Breast epithelium (tissue), 4 donors: Measurements from ENCODE around the gene MIB2. TPM values are rescaled to one million over a fixed set of nuclear protein-coding genes. Genes with fewer than 3 reads are reported as not detected.

Experiments used
- DNase-seq, 2 donors: peaks; one replicate each; pipeline ENCODE4 v3.0.0-alpha.2; 2019; ENCODE audit warnings: low spot score in 2 of 2
- H3K27ac ChIP-seq, 2 donors: fragments of 200-600 bp; sonication (generic) in 1 of 2; one replicate each; pipeline ENCODE4 v1.5.1; 2016 to 2019; ENCODE audit warnings: mild to moderate bottlenecking in 1 of 2
- H3K27me3 ChIP-seq, 2 donors: fragments of 200-600 bp; sonication (generic) in 1 of 2; one replicate each; pipeline versions ENCODE4 v1.5.1 to v1.6.0; 2017 to 2019; ENCODE audit warnings: control low read depth in 1 of 2, mild to moderate bottlenecking in 1 of 2
- H3K36me3 ChIP-seq: fragments of 200-600 bp; one replicate; pipeline ENCODE4 v1.5.1; 2019
- H3K4me1 ChIP-seq, 2 donors: fragments of 200-600 bp; sonication (generic); one replicate each; pipeline ENCODE4 v1.5.1; 2016 to 2019; ENCODE audit warnings: control low read depth in 1 of 2
- H3K4me3 ChIP-seq, 3 donors: fragments of 200-600 bp; sonication (generic); 1 replicate in 2 of 3; 2 replicates in 1 of 3; pipeline ENCODE4 v1.5.1; 2016 to 2019; ENCODE audit warnings: mild to moderate bottlenecking in 3 of 3, moderate library complexity in 2 of 3
- H3K9me3 ChIP-seq, 2 donors: fragments of 200-600 bp; sonication (generic) in 1 of 2; one replicate each; pipeline ENCODE4 v1.5.1; 2016 to 2019; ENCODE audit warnings: control low read depth in 1 of 2
- POLR2A ChIP-seq: fragments of 450-650 bp; IDR thresholded peaks from one replicate; pipeline ENCODE4 v1.6.1; 2016; ENCODE audit warnings: antibody characterized with exemption, mild to moderate bottlenecking, moderate library complexity
- POLR2AphosphoS5 ChIP-seq, 3 donors: sonication (generic); formaldehyde crosslinking; IDR thresholded peaks; one replicate each; pipeline ENCODE4 v1.6.1; 2017; ENCODE audit warnings: antibody characterized with exemption in 3 of 3
- intact Hi-C: fragments of 100-400 bp; cut with DNase I; formaldehyde crosslinking; loops from one replicate; pipeline ENCODE4 v1.15.1; 2023; ENCODE audit warnings: low total_unique reads
- total RNA-seq, 3 donors: library from RNA; depleted of rRNA; stranded (reverse); fragments of >200 nt; gene quantifications; one replicate each; pipeline ENCODE4 v1.1.0, GENCODE V29; 2016
- TF ChIP-seq, protein P1 (sequence below), 3 donors: fragments of 450-650 bp; IDR thresholded peaks; one replicate each; pipeline ENCODE4 v1.5.1; 2016 to 2017; ENCODE audit warnings: antibody characterized with exemption in 3 of 3, mild to moderate bottlenecking in 3 of 3, moderate library complexity in 3 of 3

Gene MIB2
- total RNA-seq, 3 donors from 2014 or later = 32.0 to 69.5 (median 48.9) TPM

DNA sequence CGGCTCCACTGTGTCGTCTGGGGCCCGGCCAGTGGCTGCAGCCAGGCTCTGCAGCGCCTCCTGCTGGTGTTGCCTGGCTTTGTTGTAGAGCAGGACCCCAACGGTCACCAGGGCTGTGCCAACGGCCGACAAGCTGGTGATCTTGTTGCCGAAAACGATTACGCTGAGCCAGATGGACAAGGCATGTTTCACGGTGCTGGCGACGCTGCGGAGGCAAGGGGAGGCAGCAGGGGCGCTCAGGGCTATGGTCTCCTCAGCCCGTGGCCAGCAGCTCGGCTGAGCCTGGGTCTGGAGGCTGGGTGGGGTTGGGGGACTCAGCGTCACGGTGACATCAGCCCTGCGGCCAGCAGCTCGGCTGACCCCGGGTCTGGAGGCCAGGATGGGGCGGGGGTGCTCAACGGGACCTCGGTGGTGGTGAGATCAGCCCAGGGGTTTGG lies 50.5 kb downstream of the MIB2 start:
- peak overlapping the region in 1 of 2 donors; percentile 15 for H3K27ac ChIP-seq
- no peaks in the 10 kb centered on the region for H3K27me3 ChIP-seq
- no peak overlapping the region for H3K4me3 ChIP-seq
- DNase-seq = no peak
- no peaks in the 10 kb centered on the region for H3K4me1 ChIP-seq
- peaks cover 10% of the 10 kb centered on the region for H3K36me3 ChIP-seq
- TF ChIP-seq POLR2A = no peak
- TF ChIP-seq POLR2AphosphoS5 (IDR thresholded peaks at IDR 0.05) = no peak
- TF ChIP-seq, protein P1, sequence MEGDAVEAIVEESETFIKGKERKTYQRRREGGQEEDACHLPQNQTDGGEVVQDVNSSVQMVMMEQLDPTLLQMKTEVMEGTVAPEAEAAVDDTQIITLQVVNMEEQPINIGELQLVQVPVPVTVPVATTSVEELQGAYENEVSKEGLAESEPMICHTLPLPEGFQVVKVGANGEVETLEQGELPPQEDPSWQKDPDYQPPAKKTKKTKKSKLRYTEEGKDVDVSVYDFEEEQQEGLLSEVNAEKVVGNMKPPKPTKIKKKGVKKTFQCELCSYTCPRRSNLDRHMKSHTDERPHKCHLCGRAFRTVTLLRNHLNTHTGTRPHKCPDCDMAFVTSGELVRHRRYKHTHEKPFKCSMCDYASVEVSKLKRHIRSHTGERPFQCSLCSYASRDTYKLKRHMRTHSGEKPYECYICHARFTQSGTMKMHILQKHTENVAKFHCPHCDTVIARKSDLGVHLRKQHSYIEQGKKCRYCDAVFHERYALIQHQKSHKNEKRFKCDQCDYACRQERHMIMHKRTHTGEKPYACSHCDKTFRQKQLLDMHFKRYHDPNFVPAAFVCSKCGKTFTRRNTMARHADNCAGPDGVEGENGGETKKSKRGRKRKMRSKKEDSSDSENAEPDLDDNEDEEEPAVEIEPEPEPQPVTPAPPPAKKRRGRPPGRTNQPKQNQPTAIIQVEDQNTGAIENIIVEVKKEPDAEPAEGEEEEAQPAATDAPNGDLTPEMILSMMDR (IDR thresholded peaks at IDR 0.05) = no peak
- intact Hi-C loops = no loop called here
- H3K9me3 ChIP-seq = no peaks in the 10 kb centered on the region

DNA sequence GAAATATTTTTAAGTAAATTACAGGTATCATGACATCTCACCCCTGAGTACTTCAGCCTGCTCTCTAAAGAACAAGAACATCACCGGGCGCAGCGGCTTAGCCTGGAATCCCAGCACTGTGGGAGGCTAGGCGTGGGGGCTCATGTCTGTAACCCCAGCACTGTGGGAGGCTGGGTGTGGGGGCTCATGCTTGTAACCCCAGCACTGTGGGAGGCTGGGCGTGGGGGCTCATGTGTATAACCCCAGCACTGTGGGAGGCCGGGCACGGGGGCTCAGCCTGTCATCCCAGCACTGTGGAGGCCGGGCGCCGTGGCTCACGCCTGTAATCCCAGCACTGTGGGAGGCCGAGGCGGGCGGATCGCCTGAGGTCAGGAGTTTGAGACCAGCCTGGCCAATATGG lies 51.2 kb downstream of the MIB2 start:
- Histone ChIP-seq H3K36me3 (peaks cover 10% of the 10 kb centered on the region), H3K4me1 (no peaks in the 10 kb centered on the region), H3K9me3 (no peaks in the 10 kb centered on the region), H3K27ac (no peak overlapping the region), H3K4me3 (no peak overlapping the region), H3K27me3 (no peaks in the 10 kb centered on the region)
- DNase-seq = peak in 1 of 2 donors; percentile 22
- TF ChIP-seq POLR2AphosphoS5 (IDR thresholded peaks at IDR 0.05) = no peak
- no peak for TF ChIP-seq POLR2A
- TF ChIP-seq, protein P1 (IDR thresholded peaks at IDR 0.05) = no peak
- intact Hi-C loops = no loop called here

DNA sequence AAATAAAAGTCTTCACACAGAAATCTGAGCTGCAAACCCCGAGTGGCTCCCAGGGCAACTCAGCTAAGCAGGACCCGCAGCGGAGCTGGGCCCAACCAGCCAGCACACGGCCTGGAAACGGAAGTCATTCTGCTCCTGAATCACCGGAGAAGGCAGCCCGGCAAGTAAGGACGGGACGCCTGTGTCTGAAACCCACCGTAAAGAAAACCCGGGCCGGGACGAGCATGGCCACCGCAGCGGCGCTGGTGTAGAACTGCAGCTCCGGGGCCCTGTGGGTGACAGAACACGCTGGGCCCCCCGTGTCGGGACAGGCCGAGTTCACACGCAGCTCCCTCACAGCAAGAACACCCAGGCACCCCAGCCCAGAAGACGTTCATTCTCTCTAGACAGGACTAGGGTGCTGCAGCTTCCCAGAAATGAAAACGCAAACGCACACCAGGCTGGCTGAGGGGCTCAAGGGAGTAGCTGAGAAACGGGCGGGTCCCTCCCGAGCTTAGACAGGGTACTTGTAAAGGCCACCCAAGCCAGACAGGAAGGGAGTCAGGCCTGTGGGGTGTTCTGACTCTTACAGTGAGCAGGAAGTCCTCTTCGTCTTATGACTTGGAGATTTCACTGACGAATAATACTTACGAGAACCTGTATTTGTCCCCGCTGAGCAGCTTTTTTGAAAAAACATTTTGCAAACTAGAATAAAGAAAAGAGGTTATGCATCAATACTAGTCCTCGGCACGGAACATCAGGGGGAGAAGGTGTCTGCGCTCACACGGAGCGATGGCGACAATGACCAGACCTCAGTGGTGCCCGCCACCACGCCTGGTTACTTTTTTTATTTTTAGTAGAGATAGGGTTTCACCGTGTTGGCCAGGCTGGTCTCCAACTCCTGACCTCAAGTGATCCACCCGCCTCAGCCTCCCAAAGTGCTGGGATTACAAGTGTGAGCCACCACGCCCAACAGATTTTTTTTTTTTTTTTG lies 54.5 kb downstream of the MIB2 start:
- intact Hi-C loops = no loop called here
- Histone ChIP-seq H3K27ac (no peak overlapping the region), H3K9me3 (no peaks in the 10 kb centered on the region), H3K4me1 (no peaks in the 10 kb centered on the region), H3K27me3 (no peaks in the 10 kb centered on the region), H3K36me3 (peaks cover 10% of the 10 kb centered on the region), H3K4me3 (no peak overlapping the region)
- TF ChIP-seq POLR2A = no peak
- TF ChIP-seq POLR2AphosphoS5 (IDR thresholded peaks at IDR 0.05) = no peak
- TF ChIP-seq, protein P1 (IDR thresholded peaks at IDR 0.05) = no peak
- DNase-seq = peak in 1 of 2 donors; percentile 44

DNA sequence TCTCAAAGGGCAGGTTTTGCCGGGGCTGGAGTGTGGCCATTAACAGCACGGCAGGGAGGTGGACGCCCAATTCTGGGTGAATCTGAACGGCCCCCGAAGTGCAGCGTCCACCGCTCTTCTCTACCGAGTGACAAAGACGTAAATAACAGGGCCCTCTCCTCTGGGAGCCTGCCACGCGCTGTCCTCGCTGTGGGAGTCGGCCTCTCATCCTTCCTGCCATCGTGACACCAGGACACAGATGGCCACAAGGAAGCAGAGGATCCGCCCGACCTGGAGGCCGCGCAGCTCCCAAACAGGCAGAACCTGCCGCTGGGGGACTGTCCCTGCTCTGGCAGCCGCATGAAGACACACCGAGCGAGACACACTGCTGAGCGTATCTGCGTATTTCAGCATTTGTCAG lies 55.6 kb downstream of the MIB2 start:
- no peak overlapping the region for H3K4me3 ChIP-seq
- H3K36me3 ChIP-seq = peaks cover under 1% of the 10 kb centered on the region
- TF ChIP-seq, protein P1 (IDR thresholded peaks at IDR 0.05) = no peak
- TF ChIP-seq POLR2AphosphoS5 (IDR thresholded peaks at IDR 0.05) (no peak), POLR2A (no peak)
- DNase-seq = no peak
- H3K9me3 ChIP-seq = no peaks in the 10 kb centered on the region
- H3K27ac ChIP-seq = no peak overlapping the region
- no peaks in the 10 kb centered on the region for H3K4me1 ChIP-seq
- no peaks in the 10 kb centered on the region for H3K27me3 ChIP-seq
- intact Hi-C loops = no loop called here
